SH-SY5Y (cell line): ENCODE measurements around the gene TENM4.

Source experiments
- GATA2 ChIP-seq: IDR thresholded peaks from 2 replicates; pipeline ENCODE4 v1.6.1; 2011; ENCODE audit warnings: mild to moderate bottlenecking, low read depth, low read length
- GATA3 ChIP-seq: IDR thresholded peaks from 2 replicates; pipeline ENCODE4 v1.6.1; 2011; ENCODE audit warnings: low read depth, mild to moderate bottlenecking, low read length, moderate library complexity

Gene TENM4

GRCh38 chr11:79071190-79071589, 369.6 kb downstream of the TENM4 start:
- TF ChIP-seq GATA3 (no peak), GATA2 (no peak)

- TF ChIP-seq GATA3 (no peak), GATA2 (no peak)
Measured at GRCh38 chr11:79070518-79070917, 370.3 kb downstream of the TENM4 start.

GRCh38 chr11:79069504-79069903, 371.3 kb downstream of the TENM4 start:
- no peak for TF ChIP-seq GATA3
- TF ChIP-seq GATA2: no peak

- TF ChIP-seq GATA2 (no peak), GATA3 (no peak)
Measured at GRCh38 chr11:79068356-79068755, 372.5 kb downstream of the TENM4 start.

GRCh38 chr11:79067352-79067679, 373.5 kb downstream of the TENM4 start:
- no peak for TF ChIP-seq GATA3
- 0 out of 2 replicates have a peak, but pooled peaks have one; percentile 58 for TF ChIP-seq GATA2

GRCh38 chr11:79066456-79067351, 374.1 kb downstream of the TENM4 start:
- TF ChIP-seq GATA3: no peak
- TF ChIP-seq GATA2: no peak; the same call in 1 of the 2 replicates

GRCh38 chr11:79062814-79063762, 377.7 kb downstream of the TENM4 start:
- no peak for TF ChIP-seq GATA3
- no peak for TF ChIP-seq GATA2

- TF ChIP-seq GATA3 (no peak), GATA2 (peak; percentile 25; the same call in 1 of the 2 replicates)
Measured at GRCh38 chr11:79060081-79060953, 380.5 kb downstream of the TENM4 start.

- TF ChIP-seq GATA2 (no peak), GATA3 (no peak)
Measured at GRCh38 chr11:79059141-79059540, 381.7 kb downstream of the TENM4 start.

- TF ChIP-seq GATA3 (no peak), GATA2 (no peak)
Measured at GRCh38 chr11:79055856-79056631, 384.8 kb downstream of the TENM4 start.

- TF ChIP-seq GATA3: no peak
- no peak for TF ChIP-seq GATA2
Measured at GRCh38 chr11:79054636-79055035, 386.2 kb downstream of the TENM4 start.

- no peak for TF ChIP-seq GATA3
- no peak for TF ChIP-seq GATA2
Measured at GRCh38 chr11:79052544-79052943, 388.3 kb downstream of the TENM4 start.

GRCh38 chr11:79050786-79051185, 390.0 kb downstream of the TENM4 start:
- TF ChIP-seq GATA3: no peak
- no peak for TF ChIP-seq GATA2

- no peak for TF ChIP-seq GATA2
- TF ChIP-seq GATA3: no peak
Measured at GRCh38 chr11:79049741-79050179, 391.1 kb downstream of the TENM4 start.
